Measurements from ENCODE around the gene PPIB. TPM values are rescaled to one million over a fixed set of nuclear protein-coding genes. Genes with fewer than 3 reads are reported as not detected.

The PPIB gene
- total RNA-seq, 3 donors from 2014 or later (not counting 1 experiment from before 2014, with no cell fraction given): 234 to 298 (median 251) TPM

DNA sequence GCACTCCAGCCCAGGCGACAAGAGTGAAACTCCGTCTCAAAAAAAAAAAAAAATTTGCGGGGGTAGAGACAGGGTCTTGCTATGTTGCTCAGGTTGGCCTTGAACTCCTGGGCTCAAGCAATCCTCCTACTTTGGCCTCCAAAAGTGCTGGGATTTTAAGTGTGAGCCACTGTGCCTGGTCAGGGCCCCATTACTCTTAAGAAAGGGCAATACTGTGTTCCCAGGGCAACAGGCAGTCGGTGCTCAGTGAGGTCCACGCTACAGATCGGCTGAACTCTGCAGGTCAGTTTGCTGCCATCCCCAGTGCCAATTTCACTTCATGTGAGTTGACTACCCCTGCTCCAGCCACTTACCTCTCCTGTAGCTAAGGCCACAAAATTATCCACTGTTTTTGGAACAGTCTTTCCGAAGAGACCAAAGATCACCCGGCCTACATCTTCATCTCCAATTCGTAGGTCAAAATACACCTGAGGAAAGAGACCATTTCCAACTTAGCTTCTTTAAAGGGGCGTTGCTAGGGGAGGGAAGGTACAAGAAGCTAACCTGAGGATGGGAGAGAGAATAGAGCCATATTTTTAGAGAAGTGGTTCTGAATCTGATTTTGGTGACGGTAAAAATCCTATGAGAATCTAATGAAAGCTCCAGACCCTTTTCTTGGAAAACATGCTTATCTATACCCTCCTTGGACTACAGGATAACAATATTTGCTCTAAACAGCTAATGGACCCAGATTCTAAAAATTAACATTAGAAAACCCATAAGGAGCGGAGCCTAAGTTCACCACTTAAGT, 939 bp downstream of the PPIB start:
- H3K27me3 Mint-ChIP-seq (ENCODE audit: low read depth in 2 of 2): no peaks in the 10 kb centered on the region
- Histone ChIP-seq H3K36me3 (ENCODE audit: control insufficient read depth, insufficient read depth, low read length) (peaks cover 36% of the 10 kb centered on the region), H3K4me1 (ENCODE audit: control insufficient read depth, insufficient read depth, low read length) (peaks cover 44% of the 10 kb centered on the region), H3K9me3 (ENCODE audit: control insufficient read depth, insufficient read depth, low read length) (no peaks in the 10 kb centered on the region), H3K27me3 (ENCODE audit: control insufficient read depth, insufficient read depth, low read length) (no peaks in the 10 kb centered on the region), H3K4me3 (ENCODE audit: low read length) (peak overlapping the region; percentile 80), H3K27ac (ENCODE audit: low read length) (peak overlapping the region; percentile 80)
- H3K27ac Mint-ChIP-seq: peak overlapping the region; percentile 92 to 95
- WGBS (ENCODE audit: insufficient coverage): 69% methylated on average over 10 of the region's 12 CpGs
- peaks cover 52 to 54% of the 10 kb centered on the region in 2 donors for H3K4me1 Mint-ChIP-seq
- peaks cover 15% of the 10 kb centered on the region for H3K36me3 Mint-ChIP-seq
- ATAC-seq (no peak), DNase-seq (no peak)
- intact Hi-C loops (cut with micrococcal nuclease): loop anchor here (5.0 kb wide), 2 partner anchors 460 to 720 kb away; no protein-coding TSS in a partner anchor
- peak overlapping the region; percentile 88 for H3K4me3 Mint-ChIP-seq
- H3K9me3 Mint-ChIP-seq: no peaks in the 10 kb centered on the region
- TF ChIP-seq, protein P1, sequence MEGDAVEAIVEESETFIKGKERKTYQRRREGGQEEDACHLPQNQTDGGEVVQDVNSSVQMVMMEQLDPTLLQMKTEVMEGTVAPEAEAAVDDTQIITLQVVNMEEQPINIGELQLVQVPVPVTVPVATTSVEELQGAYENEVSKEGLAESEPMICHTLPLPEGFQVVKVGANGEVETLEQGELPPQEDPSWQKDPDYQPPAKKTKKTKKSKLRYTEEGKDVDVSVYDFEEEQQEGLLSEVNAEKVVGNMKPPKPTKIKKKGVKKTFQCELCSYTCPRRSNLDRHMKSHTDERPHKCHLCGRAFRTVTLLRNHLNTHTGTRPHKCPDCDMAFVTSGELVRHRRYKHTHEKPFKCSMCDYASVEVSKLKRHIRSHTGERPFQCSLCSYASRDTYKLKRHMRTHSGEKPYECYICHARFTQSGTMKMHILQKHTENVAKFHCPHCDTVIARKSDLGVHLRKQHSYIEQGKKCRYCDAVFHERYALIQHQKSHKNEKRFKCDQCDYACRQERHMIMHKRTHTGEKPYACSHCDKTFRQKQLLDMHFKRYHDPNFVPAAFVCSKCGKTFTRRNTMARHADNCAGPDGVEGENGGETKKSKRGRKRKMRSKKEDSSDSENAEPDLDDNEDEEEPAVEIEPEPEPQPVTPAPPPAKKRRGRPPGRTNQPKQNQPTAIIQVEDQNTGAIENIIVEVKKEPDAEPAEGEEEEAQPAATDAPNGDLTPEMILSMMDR (IDR thresholded peaks at IDR 0.05): no peak

DNA sequence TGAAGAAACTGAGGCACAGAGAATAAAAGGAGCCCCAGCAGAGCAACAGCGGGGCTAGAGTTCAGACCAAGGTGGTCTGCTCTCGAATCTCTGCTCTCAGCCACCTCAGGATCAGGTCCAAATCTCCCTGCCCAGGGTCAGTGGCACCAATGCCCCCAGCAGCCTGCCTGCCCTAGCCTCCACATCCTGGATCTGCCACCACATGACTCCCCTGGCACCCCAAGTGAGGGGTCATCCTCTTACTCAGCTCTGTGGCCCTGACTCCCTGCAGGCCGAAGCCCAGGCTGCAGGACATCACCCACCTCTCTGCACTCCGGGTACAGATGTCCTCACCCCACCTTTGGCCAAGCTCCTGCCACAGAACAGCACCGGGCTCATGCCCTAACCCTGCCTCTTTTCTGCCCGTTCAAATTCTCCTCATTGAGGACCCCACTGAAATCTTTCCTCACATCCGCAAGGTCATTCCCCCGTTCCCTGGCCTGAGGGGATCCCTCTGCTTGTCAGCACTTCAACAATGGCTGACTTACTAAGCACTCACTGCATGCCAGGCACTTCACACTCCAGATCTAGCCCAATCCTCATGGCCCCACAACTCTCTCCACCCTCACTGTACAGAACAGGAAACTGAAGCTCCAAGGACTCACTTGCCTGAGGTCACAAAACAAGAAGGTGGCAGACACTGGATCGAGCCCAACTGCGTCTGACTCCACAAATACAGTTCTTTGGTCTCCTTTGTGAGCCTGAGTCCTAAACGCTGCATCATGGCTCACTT, 4.3 kb downstream of the PPIB start:
- intact Hi-C loops (cut with micrococcal nuclease): no loop called here
- TF ChIP-seq, protein P1 (IDR thresholded peaks at IDR 0.05): no peak
- ATAC-seq (no peak), DNase-seq (no peak)
- Mint-ChIP-seq H3K27me3 (ENCODE audit: low read depth in 2 of 2) (peaks cover under 1 to 1% of the 10 kb centered on the region in 2 donors), H3K36me3 (peaks cover 15% of the 10 kb centered on the region), H3K4me3 (peak overlapping the region; percentile 17), H3K27ac (peak overlapping the region; percentile 65 to 69), H3K4me1 (peaks cover 46 to 48% of the 10 kb centered on the region in 2 donors), H3K9me3 (no peaks in the 10 kb centered on the region)
- Histone ChIP-seq H3K36me3 (ENCODE audit: control insufficient read depth, insufficient read depth, low read length) (peaks cover 61% of the 10 kb centered on the region), H3K9me3 (ENCODE audit: control insufficient read depth, insufficient read depth, low read length) (no peaks in the 10 kb centered on the region), H3K27ac (ENCODE audit: low read length) (no peak overlapping the region), H3K27me3 (ENCODE audit: control insufficient read depth, insufficient read depth, low read length) (no peaks in the 10 kb centered on the region), H3K4me3 (ENCODE audit: low read length) (no peak overlapping the region), H3K4me1 (ENCODE audit: control insufficient read depth, insufficient read depth, low read length) (peaks cover 40% of the 10 kb centered on the region)
- WGBS (ENCODE audit: insufficient coverage): 97% methylated on average over 10 of the region's 11 CpGs

DNA sequence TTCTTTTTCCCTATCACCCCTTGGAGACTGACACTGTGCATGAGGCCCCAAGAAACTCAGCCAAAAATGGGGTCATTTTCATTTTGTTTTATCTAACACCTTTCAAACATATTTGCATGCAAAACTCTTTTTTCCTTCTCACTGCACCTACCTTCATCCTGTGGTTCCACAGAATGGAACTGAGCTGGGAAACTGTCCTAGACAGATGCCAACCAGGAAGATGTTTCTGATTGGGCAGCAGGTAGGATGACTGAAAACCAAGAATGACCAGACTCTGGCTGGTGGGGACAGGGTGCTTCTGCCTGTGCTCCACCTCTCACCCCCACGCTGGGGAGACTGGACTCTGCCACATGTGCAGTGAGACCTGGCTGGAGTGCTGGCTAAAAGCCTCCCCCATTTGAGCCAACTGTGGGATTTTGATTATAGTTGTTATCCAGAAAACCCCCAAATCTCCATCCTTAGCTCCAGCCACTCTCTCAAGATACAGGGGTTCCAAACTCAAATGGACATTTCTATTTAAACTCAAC, 5.2 kb downstream of the PPIB start:
- intact Hi-C loops (cut with micrococcal nuclease): no loop called here
- no peak overlapping the region for H3K27ac ChIP-seq (ENCODE audit: low read length)
- H3K9me3 ChIP-seq (ENCODE audit: control insufficient read depth, insufficient read depth, low read length): no peaks in the 10 kb centered on the region
- peaks cover 61% of the 10 kb centered on the region for H3K36me3 ChIP-seq (ENCODE audit: control insufficient read depth, insufficient read depth, low read length)
- Mint-ChIP-seq H3K36me3 (peaks cover 15% of the 10 kb centered on the region), H3K27me3 (ENCODE audit: low read depth in 2 of 2) (peaks cover 4 to 6% of the 10 kb centered on the region in 2 donors), H3K27ac (peak overlapping the region; percentile 65 to 69), H3K4me1 (peaks cover 46 to 49% of the 10 kb centered on the region in 2 donors), H3K9me3 (no peaks in the 10 kb centered on the region), H3K4me3 (no peak overlapping the region)
- no peak for DNase-seq
- TF ChIP-seq, protein P1 (IDR thresholded peaks at IDR 0.05): no peak
- H3K4me1 ChIP-seq (ENCODE audit: control insufficient read depth, insufficient read depth, low read length): peaks cover 45% of the 10 kb centered on the region
- no peak for ATAC-seq
- peaks cover 4% of the 10 kb centered on the region for H3K27me3 ChIP-seq (ENCODE audit: control insufficient read depth, insufficient read depth, low read length)
- H3K4me3 ChIP-seq (ENCODE audit: low read length): no peak overlapping the region
- 86% methylated on average over 1 of the region's 1 CpG for WGBS (ENCODE audit: insufficient coverage)

All from natural killer cell (primary cell).